Globus pallidus (tissue), 1 donor: Measurements from ENCODE around the gene CDCP2.

Experiments used
- DNase-seq: peaks from one replicate; pipeline ENCODE4 v3.0.0-alpha.2; 2015; ENCODE audit warnings: low spot score

CDCP2 gene

GRCh38 chr1:54152696-54153095, at the start of gene CDCP2:
TSS of gene CDCP2 (minus strand) at chr1:54153000. CDS start at chr1:54152922, 78 bp downstream.
- no peak for DNase-seq

GRCh38 chr1:54200519-54200997, 47.8 kb upstream of the CDCP2 start:
- DNase-seq = no peak

GRCh38 chr1:54199765-54200518, 47.1 kb upstream of the CDCP2 start, which contains the start of the genes CYB5RL and MRPL37:
TSS of gene CYB5RL (minus strand) at chr1:54200030. CDS start at chr1:54195616, 4,414 bp downstream.
TSS of gene MRPL37 (plus strand) at chr1:54200167. CDS start at chr1:54200244, 77 bp downstream.
- DNase-seq = peak; percentile 89

GRCh38 chr1:54199151-54199764, 46.5 kb upstream of the CDCP2 start:
- no peak for DNase-seq

GRCh38 chr1:54193453-54193852, 40.7 kb upstream of the CDCP2 start:
- DNase-seq = no peak

- DNase-seq = no peak
Observed at GRCh38 chr1:54191525-54191924, 38.7 kb upstream of the CDCP2 start.

DNA sequence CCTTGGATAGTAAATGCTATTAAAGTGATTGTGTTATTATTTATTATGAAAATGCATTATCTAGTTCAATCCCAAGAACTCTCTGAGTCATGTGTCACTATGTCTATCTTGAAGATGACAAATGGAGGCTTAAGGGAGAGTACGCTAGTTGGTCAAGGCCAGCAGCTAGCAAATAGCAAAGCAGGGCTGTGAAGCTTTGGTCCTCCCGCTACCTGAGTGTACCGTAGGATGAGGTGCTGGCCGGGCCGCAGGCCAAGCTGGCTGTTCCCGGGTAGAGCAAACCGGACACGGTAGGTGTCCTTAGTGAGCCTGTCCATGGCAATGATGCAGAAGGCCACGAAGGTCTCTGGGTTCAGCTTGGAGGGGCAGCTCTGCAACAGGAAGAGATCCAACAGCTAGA, 37.7 kb upstream of the CDCP2 start:
- DNase-seq = no peak

- DNase-seq = no peak
Observed at GRCh38 chr1:54188291-54188690, 35.5 kb upstream of the CDCP2 start.

DNA sequence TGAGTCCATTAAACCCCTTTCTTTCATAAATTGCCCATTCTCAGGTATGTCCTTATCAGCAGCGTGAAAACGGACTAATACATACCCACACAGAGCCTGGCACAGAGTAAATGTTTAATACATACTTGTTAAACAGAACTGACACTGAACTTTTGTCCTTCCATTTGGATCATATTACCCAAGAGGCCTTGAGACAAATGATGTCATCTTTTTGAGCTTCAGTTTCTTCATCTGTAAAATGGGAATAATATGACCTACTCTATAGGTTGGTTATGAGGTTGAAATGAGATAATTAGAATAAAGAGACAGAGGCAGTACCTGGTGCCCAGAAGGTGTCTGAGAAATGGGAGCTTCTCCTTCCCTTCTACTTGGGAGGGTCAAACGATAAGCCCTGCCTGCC, 33.3 kb upstream of the CDCP2 start:
- DNase-seq = no peak

- DNase-seq = no peak
Observed at GRCh38 chr1:54180701-54181360, 28.0 kb upstream of the CDCP2 start.

- DNase-seq = no peak
Observed at GRCh38 chr1:54178296-54179070, 25.7 kb upstream of the CDCP2 start.

GRCh38 chr1:54177726-54178125, 24.9 kb upstream of the CDCP2 start:
- no peak for DNase-seq

DNA sequence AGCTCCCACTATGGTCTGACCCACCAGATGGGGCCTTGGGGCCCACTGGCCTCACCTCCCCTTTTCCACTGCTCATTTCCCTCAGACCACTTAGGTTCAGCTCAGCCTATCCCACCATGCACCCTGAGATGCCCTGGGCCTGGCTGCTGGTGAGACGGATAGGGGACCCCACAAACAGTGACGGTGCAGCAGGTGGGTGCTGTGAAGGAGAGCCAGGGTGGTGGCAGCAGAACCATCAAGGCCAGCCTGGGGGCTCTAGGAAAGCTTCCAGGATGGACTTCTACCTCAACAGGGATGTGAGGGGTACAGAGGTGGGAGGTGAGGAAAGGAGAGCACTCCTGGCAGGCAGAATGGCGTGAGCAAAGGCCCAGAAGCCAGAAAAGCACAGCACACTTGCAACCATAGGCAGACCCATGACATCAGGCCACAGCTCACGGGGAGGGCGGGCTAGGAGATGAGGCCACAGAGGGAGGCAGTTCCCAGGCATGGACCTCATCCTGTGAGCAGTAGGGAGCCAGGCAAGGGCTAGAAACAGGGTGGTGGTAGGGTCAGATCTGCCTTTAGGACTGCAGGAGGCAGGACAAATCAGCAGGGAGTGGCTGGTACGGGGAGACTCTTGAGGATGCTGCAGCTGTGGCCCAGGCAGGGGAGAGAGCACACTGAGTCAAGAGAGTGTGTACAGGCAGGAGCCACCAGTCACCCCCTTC, 24.0 kb upstream of the CDCP2 start:
- no peak for DNase-seq

DNA sequence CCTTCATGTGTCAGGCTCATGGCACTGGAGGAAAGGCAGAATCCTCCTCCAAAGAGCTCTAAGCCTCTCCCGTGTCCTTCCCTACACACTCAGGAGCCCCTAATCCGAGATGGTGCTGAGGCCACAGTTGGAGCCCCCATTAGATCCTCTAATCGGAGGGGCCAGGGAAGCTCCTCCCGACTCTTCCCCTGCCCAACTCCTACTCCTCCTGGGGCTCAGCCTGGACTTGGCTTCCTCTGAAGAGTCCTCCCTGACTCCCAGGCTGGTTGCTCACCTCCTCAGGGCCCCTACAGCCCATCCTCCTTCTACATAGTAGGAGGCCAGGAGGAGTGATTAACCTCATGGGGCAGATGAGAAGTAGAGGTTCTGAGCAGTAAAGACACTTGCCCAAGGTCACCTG, 21.3 kb upstream of the CDCP2 start:
- DNase-seq = no peak

- DNase-seq = no peak
Observed at GRCh38 chr1:54173681-54174080, 20.9 kb upstream of the CDCP2 start.

- no peak for DNase-seq
Observed at GRCh38 chr1:54172614-54173599, 20.1 kb upstream of the CDCP2 start.

DNA sequence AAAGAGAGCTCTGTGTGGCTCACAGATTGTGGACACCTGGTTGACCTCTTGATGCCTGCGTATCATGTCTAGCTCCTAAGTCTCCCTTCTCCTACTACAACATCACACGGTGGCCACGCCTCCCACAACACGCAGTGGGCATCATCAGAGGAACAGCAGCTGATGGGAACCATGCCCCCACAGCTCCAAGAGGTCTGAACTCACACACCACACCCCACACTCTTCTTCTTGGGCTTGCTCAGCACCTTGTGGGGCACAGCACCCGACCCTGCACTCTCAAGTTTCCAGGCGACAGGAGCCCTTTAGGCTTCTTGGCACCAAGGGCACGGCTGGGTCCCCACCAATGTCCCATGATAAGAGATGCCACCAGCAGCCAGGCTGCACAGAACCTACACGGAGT, 18.8 kb upstream of the CDCP2 start:
- DNase-seq = no peak

DNA sequence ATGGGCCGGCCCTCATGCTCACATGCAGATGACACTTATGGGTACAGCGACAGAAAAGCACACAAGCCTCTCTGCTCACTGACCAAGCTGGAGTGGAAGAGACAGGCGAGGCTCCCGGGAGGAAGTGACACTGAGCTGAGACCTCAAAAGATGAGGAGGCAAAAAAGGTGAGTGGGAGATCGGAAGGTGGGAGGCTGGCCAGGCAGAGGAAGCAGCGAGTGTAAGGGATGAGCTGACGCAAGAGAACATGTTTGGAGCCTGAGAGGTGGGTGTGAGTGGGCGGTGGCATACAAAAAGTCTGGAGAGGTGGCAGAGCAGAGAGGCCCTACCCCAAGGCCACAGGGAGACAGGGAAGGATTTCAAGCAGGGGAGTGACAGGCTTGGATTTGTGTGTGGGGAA, 18.2 kb upstream of the CDCP2 start:
- DNase-seq = no peak

DNA sequence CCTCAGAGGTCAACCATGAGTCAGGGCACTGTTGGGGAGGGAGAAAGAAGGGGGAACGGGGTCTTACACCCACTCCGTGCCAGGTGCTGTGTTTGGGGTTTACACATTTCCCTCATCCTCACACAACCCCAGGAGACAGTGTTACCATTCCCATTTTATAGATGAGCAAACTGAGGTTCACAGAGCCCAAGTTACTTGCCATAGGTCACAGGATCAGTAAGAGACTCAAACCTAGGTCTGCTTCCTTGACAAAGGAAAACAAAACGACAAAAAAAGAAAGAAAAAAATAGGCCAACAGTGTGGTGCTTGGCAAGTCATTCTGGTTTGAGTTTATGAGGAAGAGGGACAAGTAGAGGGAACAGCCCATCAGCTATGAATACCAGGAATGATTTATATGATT, 16.3 kb upstream of the CDCP2 start:
- no peak for DNase-seq
